ENCODE results near the gene CARMIL3.

DNA sequence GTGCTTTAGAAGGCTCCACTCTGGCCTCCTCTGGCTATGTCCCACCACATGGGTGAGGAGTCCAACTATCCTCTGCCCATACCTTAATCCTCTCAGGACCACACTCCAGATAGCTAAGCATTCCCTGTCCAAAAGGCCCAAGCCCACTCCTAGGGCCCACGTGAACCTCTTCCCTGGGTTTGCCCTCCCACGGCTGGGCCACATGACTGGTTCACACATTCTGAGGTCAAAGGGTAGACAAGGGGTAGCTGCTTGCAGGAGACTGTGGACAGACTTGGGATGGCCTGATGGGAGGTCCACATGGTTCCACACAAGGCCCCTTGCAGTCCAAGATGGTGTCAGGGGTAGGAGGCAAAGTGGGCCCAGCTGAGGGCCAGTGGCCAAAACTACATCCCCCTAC lies 36.3 kb downstream of the CARMIL3 start:
- TF ChIP-seq, protein P1, sequence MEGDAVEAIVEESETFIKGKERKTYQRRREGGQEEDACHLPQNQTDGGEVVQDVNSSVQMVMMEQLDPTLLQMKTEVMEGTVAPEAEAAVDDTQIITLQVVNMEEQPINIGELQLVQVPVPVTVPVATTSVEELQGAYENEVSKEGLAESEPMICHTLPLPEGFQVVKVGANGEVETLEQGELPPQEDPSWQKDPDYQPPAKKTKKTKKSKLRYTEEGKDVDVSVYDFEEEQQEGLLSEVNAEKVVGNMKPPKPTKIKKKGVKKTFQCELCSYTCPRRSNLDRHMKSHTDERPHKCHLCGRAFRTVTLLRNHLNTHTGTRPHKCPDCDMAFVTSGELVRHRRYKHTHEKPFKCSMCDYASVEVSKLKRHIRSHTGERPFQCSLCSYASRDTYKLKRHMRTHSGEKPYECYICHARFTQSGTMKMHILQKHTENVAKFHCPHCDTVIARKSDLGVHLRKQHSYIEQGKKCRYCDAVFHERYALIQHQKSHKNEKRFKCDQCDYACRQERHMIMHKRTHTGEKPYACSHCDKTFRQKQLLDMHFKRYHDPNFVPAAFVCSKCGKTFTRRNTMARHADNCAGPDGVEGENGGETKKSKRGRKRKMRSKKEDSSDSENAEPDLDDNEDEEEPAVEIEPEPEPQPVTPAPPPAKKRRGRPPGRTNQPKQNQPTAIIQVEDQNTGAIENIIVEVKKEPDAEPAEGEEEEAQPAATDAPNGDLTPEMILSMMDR (IDR thresholded peaks at IDR 0.05; ENCODE audit: insufficient read depth, low read depth, low read length): no peak
- no peak for TF ChIP-seq EZH2 (IDR thresholded peaks at IDR 0.05; ENCODE audit: insufficient read depth, low read length)

All from astrocyte (in vitro differentiated cells and primary cell).